DOHH2 (cell line): ENCODE results near the gene CCDC106.

Source experiments
- H3F3A ChIP-seq: fragments of 200-600 bp; sonication (generic), shearing (Covaris generic); 2 replicates; pipeline ENCODE4 v1.6.0; 2016; ENCODE audit warnings: antibody characterized with exemption, mild to moderate bottlenecking; ENCODE audit not compliant: control insufficient read depth, insufficient read depth
- H3K27ac ChIP-seq: fragments of 200-600 bp; sonication (generic); 2 replicates; pipeline ENCODE4 v1.5.1; 2014; ENCODE audit warnings: low read depth, mild to moderate bottlenecking, low read length, moderate library complexity
- H3K27me3 ChIP-seq: fragments of 200-600 bp; sonication (generic); 2 replicates; pipeline ENCODE4 v1.6.1; 2014; ENCODE audit warnings: mild to moderate bottlenecking, low read length, mixed read lengths; ENCODE audit not compliant: control insufficient read depth
- H3K36me3 ChIP-seq: fragments of 200-600 bp; sonication (generic); 2 replicates; pipeline ENCODE4 v1.6.1; 2014; ENCODE audit warnings: mild to moderate bottlenecking, low read length, moderate library complexity, mixed read lengths; ENCODE audit not compliant: control insufficient read depth
- H3K4me1 ChIP-seq: fragments of 200-600 bp; sonication (generic); 2 replicates; pipeline ENCODE4 v1.6.1; 2014; ENCODE audit warnings: mild to moderate bottlenecking, low read length, mixed read lengths; ENCODE audit not compliant: control insufficient read depth
- H3K4me2 ChIP-seq: fragments of 200-600 bp; sonication (generic); 2 replicates; pipeline ENCODE4 v1.6.0; 2014; ENCODE audit warnings: mild to moderate bottlenecking, low read length, moderate library complexity
- H3K4me3 ChIP-seq: fragments of 200-600 bp; sonication (generic); 2 replicates; pipeline ENCODE4 v1.5.1; 2014; ENCODE audit warnings: mild to moderate bottlenecking, low read length, mixed read lengths
- H3K79me2 ChIP-seq: fragments of 200-600 bp; sonication (generic); 2 replicates; pipeline ENCODE4 v1.6.1; 2014; ENCODE audit warnings: mild to moderate bottlenecking, low read length, mixed read lengths; ENCODE audit not compliant: control insufficient read depth
- H3K9me2 ChIP-seq: fragments of 200-600 bp; sonication (generic); replicated peaks from 2 replicates; pipeline ENCODE4 v1.6.1; 2014; ENCODE audit warnings: mild to moderate bottlenecking, low read length, mixed read lengths; ENCODE audit not compliant: control insufficient read depth
- H3K9me3 ChIP-seq: fragments of 200-600 bp; sonication (generic); 2 replicates; pipeline ENCODE4 v1.6.1; 2014; ENCODE audit warnings: antibody characterized with exemption, low read length, mixed read lengths; ENCODE audit not compliant: control insufficient read depth, insufficient read depth
- H4K20me1 ChIP-seq: fragments of 200-600 bp; sonication (generic); 2 replicates; pipeline ENCODE4 v1.6.0; 2014; ENCODE audit warnings: low read depth, mild to moderate bottlenecking, antibody characterized with exemption, low read length, moderate library complexity; ENCODE audit not compliant: control insufficient read depth, insufficient read depth
- EZH2phosphoT487 ChIP-seq: fragments of 200-600 bp; sonication (generic); IDR thresholded peaks from 2 replicates; pipeline ENCODE4 v1.6.1; 2017; ENCODE audit warnings: borderline replicate concordance, mild to moderate bottlenecking, antibody characterized with exemption, low read length, moderate library complexity, mixed read lengths
- TF ChIP-seq, protein P1 (sequence below): fragments of 200-600 bp; sonication (generic); IDR thresholded peaks from one replicate; pipeline ENCODE4 v1.5.1; 2014; ENCODE audit warnings: antibody characterized with exemption, mild to moderate bottlenecking, low read depth, low read length; ENCODE audit not compliant: poor library complexity, severe bottlenecking

The CCDC106 gene

DNA sequence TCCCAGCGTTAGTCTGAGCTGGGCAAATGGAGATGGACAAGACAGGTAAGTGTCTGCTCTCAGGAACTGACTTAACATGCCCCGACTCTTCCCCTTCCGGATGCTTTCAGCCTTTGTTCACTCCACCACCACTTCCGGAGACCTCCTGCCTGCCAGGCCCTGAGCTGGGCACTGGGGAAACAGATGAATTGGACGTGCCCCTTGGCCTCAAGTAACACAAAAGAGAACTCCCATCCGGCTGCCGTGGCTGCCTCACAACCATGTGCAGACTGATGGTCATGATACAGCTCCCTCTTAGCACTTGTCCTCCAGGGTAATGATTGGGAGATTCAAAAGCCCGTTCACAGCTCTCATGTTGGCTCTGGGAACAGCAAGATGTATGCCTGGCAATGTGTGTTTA lies 30.6 kb upstream of the CCDC106 start:
- Histone ChIP-seq H3F3A (0 out of 2 replicates have a peak, but pooled peaks cover 2% of the 10 kb centered on the region), H3K4me3 (no peak overlapping the region), H3K9me2 (no peaks in the 10 kb centered on the region), H4K20me1 (no peaks in the 10 kb centered on the region), H3K79me2 (peaks cover 8% of the 10 kb centered on the region), H3K36me3 (peaks cover 21% of the 10 kb centered on the region), H3K27ac (no peak overlapping the region), H3K4me2 (no peak overlapping the region), H3K27me3 (no peaks in the 10 kb centered on the region), H3K4me1 (no peaks in the 10 kb centered on the region), H3K9me3 (no peaks in the 10 kb centered on the region)
- TF ChIP-seq EZH2phosphoT487, result no peak
- TF ChIP-seq, protein P1, sequence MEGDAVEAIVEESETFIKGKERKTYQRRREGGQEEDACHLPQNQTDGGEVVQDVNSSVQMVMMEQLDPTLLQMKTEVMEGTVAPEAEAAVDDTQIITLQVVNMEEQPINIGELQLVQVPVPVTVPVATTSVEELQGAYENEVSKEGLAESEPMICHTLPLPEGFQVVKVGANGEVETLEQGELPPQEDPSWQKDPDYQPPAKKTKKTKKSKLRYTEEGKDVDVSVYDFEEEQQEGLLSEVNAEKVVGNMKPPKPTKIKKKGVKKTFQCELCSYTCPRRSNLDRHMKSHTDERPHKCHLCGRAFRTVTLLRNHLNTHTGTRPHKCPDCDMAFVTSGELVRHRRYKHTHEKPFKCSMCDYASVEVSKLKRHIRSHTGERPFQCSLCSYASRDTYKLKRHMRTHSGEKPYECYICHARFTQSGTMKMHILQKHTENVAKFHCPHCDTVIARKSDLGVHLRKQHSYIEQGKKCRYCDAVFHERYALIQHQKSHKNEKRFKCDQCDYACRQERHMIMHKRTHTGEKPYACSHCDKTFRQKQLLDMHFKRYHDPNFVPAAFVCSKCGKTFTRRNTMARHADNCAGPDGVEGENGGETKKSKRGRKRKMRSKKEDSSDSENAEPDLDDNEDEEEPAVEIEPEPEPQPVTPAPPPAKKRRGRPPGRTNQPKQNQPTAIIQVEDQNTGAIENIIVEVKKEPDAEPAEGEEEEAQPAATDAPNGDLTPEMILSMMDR, result no peak

- Histone ChIP-seq H4K20me1 (peaks cover 1% of the 10 kb centered on the region; the same call in 1 of the 2 replicates), H3K4me2 (no peak overlapping the region), H3K79me2 (no peaks in the 10 kb centered on the region), H3K27ac (no peak overlapping the region), H3F3A (peaks cover 8% of the 10 kb centered on the region), H3K4me1 (peaks cover 2% of the 10 kb centered on the region), H3K27me3 (no peaks in the 10 kb centered on the region), H3K4me3 (no peak overlapping the region), H3K9me3 (no peaks in the 10 kb centered on the region), H3K36me3 (peaks cover 21% of the 10 kb centered on the region), H3K9me2 (no peaks in the 10 kb centered on the region)
- no peak for TF ChIP-seq EZH2phosphoT487
- TF ChIP-seq, protein P1, result no peak
These were observed 29.6 kb upstream of the CCDC106 start for GRCh38 chr19:55618426-55618825.

- H4K20me1 ChIP-seq, result peaks cover 4% of the 10 kb centered on the region; the same call in 1 of the 2 replicates
- no peaks in the 10 kb centered on the region for H3K27me3 ChIP-seq
- H3K4me3 ChIP-seq, result no peak overlapping the region
- H3F3A ChIP-seq, result peaks cover 11% of the 10 kb centered on the region
- H3K27ac ChIP-seq, result no peak overlapping the region
- H3K36me3 ChIP-seq, result peaks cover 21% of the 10 kb centered on the region
- H3K4me2 ChIP-seq, result no peak overlapping the region
- TF ChIP-seq EZH2phosphoT487, result no peak
- TF ChIP-seq, protein P1, result no peak
- H3K79me2 ChIP-seq, result no peaks in the 10 kb centered on the region
- H3K9me2 ChIP-seq, result no peaks in the 10 kb centered on the region
- no peaks in the 10 kb centered on the region for H3K9me3 ChIP-seq
- peaks cover 7% of the 10 kb centered on the region for H3K4me1 ChIP-seq
These were observed 28.7 kb upstream of the CCDC106 start for GRCh38 chr19:55619286-55619685.
